Neural progenitor cell (in vitro differentiated cells): ENCODE data around the gene LRP5.

ENCODE experiments used
- EZH2 ChIP-seq: fragments of 200-600 bp; sonication (generic); IDR thresholded peaks from 2 replicates; pipeline ENCODE4 v1.6.1; 2017; ENCODE audit warnings: antibody characterized with exemption, mild to moderate bottlenecking, moderate library complexity
- TF ChIP-seq, protein P1 (sequence below): fragments of 200-600 bp; sonication (generic); IDR thresholded peaks from 2 replicates; pipeline ENCODE4 v1.5.1; 2017; ENCODE audit warnings: antibody characterized with exemption, mild to moderate bottlenecking

GRCh38 chr11:68390315-68390714 is 77.9 kb downstream of the LRP5 start:
- TF ChIP-seq, protein P1, sequence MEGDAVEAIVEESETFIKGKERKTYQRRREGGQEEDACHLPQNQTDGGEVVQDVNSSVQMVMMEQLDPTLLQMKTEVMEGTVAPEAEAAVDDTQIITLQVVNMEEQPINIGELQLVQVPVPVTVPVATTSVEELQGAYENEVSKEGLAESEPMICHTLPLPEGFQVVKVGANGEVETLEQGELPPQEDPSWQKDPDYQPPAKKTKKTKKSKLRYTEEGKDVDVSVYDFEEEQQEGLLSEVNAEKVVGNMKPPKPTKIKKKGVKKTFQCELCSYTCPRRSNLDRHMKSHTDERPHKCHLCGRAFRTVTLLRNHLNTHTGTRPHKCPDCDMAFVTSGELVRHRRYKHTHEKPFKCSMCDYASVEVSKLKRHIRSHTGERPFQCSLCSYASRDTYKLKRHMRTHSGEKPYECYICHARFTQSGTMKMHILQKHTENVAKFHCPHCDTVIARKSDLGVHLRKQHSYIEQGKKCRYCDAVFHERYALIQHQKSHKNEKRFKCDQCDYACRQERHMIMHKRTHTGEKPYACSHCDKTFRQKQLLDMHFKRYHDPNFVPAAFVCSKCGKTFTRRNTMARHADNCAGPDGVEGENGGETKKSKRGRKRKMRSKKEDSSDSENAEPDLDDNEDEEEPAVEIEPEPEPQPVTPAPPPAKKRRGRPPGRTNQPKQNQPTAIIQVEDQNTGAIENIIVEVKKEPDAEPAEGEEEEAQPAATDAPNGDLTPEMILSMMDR, result no peak
- TF ChIP-seq EZH2, result no peak
